Endodermal cell (in vitro differentiated cells): ENCODE data around the gene NUP98. TPM values are rescaled to one million over a fixed set of nuclear protein-coding genes. Genes with fewer than 3 reads are reported as not detected.
A peak's percentile ranks its signal among the peaks of the same experiment; 100 is the strongest.

Experiments used
- DNase-seq: peaks from one replicate; pipeline ENCODE4 v3.0.0-alpha.2; 2017
- H3K27ac ChIP-seq: 2 replicates; pipeline ENCODE4 v1.5.1; 2013; ENCODE audit warnings: mild to moderate bottlenecking, low read depth, low read length, moderate library complexity
- H3K27me3 ChIP-seq: 2 replicates; pipeline ENCODE4 v1.6.1; 2013; ENCODE audit warnings: mild to moderate bottlenecking, low read length, moderate library complexity; ENCODE audit not compliant: insufficient read depth, control insufficient read depth, poor library complexity, severe bottlenecking
- H3K36me3 ChIP-seq: 2 replicates; pipeline ENCODE4 v1.7.0; 2013; ENCODE audit warnings: mild to moderate bottlenecking, low read length, moderate library complexity; ENCODE audit not compliant: control insufficient read depth, insufficient read depth
- H3K4me1 ChIP-seq: one replicate; pipeline ENCODE4 v1.7.0; 2013; ENCODE audit warnings: low read length; ENCODE audit not compliant: control insufficient read depth, insufficient read depth
- H3K4me3 ChIP-seq: 2 replicates; pipeline ENCODE4 v1.5.1; 2013; ENCODE audit warnings: mild to moderate bottlenecking, low read length, moderate library complexity
- H3K9ac ChIP-seq: 2 replicates; pipeline ENCODE4 v1.6.1; 2013; ENCODE audit warnings: mild to moderate bottlenecking, low read length, moderate library complexity; ENCODE audit not compliant: poor library complexity, severe bottlenecking; ENCODE audit errors: extremely low read depth
- H3K9me3 ChIP-seq: 2 replicates; pipeline ENCODE4 v1.6.1; 2013; ENCODE audit warnings: mild to moderate bottlenecking, low read length, moderate library complexity; ENCODE audit not compliant: control insufficient read depth
- H3K27ac Mint-ChIP-seq: 2 replicates; pipeline ENCODE4 v1.8.0; 2020; ENCODE audit warnings: mixed read lengths
- H3K27me3 Mint-ChIP-seq: 2 replicates; pipeline ENCODE4 v1.8.0; 2021; ENCODE audit warnings: mild to moderate bottlenecking, mixed read lengths; ENCODE audit not compliant: insufficient read depth
- H3K36me3 Mint-ChIP-seq: 2 replicates; pipeline ENCODE4 v1.8.0; 2020; ENCODE audit warnings: low read depth, mixed read lengths
- H3K4me1 Mint-ChIP-seq: 2 replicates; pipeline ENCODE4 v1.8.0; 2020; ENCODE audit warnings: mixed read lengths
- H3K4me3 Mint-ChIP-seq: 2 replicates; pipeline ENCODE4 v1.8.0; 2020; ENCODE audit warnings: mild to moderate bottlenecking, moderate library complexity, mixed read lengths
- H3K9me3 Mint-ChIP-seq: 2 replicates; pipeline ENCODE4 v1.8.0; 2020; ENCODE audit warnings: mild to moderate bottlenecking, mixed read lengths
- WGBS, 2 experiments: methylation state at CpG; one replicate each; pipeline versions ENCODE4 v1.1.5 to v1.1.7; 2013; ENCODE audit warnings: missing lambda C conversion rate in 2 of 2, mixed read lengths in 1 of 2; ENCODE audit not compliant: insufficient coverage in 1 of 2, insufficient read length in 1 of 2; 5-methylcytosine and 5-hydroxymethylcytosine counted together
- total RNA-seq, 2 donors: library from RNA; stranded (reverse); fragmentation: NEBNext Ultra II Directional in 1 of 2; extraction: Animal tissue kit (Norgen Biotek cat#: 25700) in 1 of 2; gene quantifications; 2 replicates in 1 of 2; 3 replicates in 1 of 2; pipeline ENCODE4 v1.2.1, GENCODE V29; 2021
- TF ChIP-seq, protein P1 (sequence below): fragments of 200-600 bp; sonication (generic); conservative IDR thresholded peaks from 2 replicates; pipeline ENCODE4 v1.5.0; 2021; ENCODE audit warnings: antibody characterized with exemption, mild to moderate bottlenecking

Gene NUP98
- total RNA-seq, 2 donors from 2014 or later, result 81.6 to 92.6 TPM

DNA sequence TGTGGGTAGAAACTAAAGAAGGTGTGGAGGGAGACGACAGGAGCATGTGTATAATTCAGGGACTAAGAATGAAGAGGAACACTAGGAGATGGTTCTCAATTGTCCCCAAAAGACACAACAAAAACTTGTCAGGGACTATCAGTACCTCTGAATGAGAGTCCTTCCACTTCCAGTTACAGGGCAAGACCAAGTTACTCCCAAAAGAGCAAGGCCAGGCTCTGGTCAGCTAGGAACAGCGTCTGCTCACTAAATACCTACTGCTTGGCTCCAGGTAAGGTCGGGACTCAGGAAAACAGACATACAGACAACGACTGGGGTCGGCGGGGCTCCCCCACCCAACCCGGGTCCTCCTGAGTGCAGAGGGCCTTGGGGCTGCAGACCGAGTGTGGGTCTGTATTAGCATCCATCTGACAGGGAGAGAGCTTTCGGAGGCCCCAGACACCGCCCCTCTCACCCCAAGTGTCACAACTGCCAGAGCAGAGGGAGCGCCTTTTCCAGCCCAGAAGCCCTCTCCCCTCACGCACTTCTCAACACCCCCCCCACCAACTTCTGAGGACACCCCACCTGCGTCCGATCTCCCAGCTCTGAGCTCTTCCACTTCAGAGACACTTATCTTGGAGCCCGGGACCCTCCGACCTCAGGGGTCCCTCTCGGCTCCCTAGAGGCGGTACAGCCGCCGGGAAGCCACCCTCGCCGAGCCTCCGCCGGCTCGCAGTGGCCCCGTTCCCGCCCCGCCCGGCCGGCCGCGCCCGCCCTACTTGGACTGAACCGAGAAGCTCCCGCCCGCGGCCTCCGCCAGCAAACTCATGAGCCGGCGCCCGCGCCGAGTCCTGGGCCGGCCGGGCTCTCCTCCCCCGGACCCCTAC, 42.9 kb upstream of the NUP98 start:
- Histone ChIP-seq H3K4me3 (peak overlapping the region; percentile 91), H3K36me3 (peaks cover 17% of the 10 kb centered on the region), H3K4me1 (peaks cover 13% of the 10 kb centered on the region), H3K27ac (no peak overlapping the region), H3K9me3 (no peaks in the 10 kb centered on the region), H3K9ac (peak overlapping the region; percentile 49), H3K27me3 (no peaks in the 10 kb centered on the region)
- H3K36me3 Mint-ChIP-seq, result peaks cover 4% of the 10 kb centered on the region
- H3K4me1 Mint-ChIP-seq, result peaks cover 22% of the 10 kb centered on the region
- H3K27ac Mint-ChIP-seq, result peak overlapping the region; percentile 13
- peaks cover 5% of the 10 kb centered on the region for H3K27me3 Mint-ChIP-seq
- TF ChIP-seq, protein P1, sequence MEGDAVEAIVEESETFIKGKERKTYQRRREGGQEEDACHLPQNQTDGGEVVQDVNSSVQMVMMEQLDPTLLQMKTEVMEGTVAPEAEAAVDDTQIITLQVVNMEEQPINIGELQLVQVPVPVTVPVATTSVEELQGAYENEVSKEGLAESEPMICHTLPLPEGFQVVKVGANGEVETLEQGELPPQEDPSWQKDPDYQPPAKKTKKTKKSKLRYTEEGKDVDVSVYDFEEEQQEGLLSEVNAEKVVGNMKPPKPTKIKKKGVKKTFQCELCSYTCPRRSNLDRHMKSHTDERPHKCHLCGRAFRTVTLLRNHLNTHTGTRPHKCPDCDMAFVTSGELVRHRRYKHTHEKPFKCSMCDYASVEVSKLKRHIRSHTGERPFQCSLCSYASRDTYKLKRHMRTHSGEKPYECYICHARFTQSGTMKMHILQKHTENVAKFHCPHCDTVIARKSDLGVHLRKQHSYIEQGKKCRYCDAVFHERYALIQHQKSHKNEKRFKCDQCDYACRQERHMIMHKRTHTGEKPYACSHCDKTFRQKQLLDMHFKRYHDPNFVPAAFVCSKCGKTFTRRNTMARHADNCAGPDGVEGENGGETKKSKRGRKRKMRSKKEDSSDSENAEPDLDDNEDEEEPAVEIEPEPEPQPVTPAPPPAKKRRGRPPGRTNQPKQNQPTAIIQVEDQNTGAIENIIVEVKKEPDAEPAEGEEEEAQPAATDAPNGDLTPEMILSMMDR, result no peak
- WGBS, 2 experiments, result 3 to 5% methylated on average over 10 to 46 of the region's 46 CpGs
- DNase-seq, result peak; percentile 64
- H3K4me3 Mint-ChIP-seq, result peak overlapping the region; percentile 80
- no peaks in the 10 kb centered on the region for H3K9me3 Mint-ChIP-seq

DNA sequence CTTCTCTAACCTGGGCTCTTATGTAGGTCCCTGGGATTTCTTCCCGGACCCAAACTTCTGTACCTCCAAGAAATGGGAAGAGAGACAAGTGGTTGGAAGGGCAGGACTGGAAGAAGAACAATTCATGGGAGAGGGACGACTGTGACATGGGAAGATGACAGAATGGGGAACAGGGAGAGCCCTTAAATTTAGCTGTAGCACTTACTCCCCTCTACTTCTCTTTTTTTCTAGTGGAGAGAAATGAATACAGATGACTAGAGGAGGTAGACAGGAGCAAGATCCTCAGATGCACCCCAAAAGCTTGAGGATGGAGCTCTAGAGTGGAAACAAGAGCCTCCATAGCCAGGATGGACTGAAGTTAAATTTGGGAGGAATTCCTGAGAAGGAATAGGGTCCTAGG, 41.1 kb upstream of the NUP98 start:
- Histone ChIP-seq H3K9ac (no peak overlapping the region), H3K27me3 (no peaks in the 10 kb centered on the region), H3K4me1 (peaks cover 19% of the 10 kb centered on the region), H3K36me3 (peaks cover 26% of the 10 kb centered on the region), H3K27ac (no peak overlapping the region), H3K9me3 (no peaks in the 10 kb centered on the region), H3K4me3 (no peak overlapping the region)
- peaks cover 34% of the 10 kb centered on the region for H3K4me1 Mint-ChIP-seq
- peaks cover 10% of the 10 kb centered on the region for H3K36me3 Mint-ChIP-seq
- H3K9me3 Mint-ChIP-seq, result no peaks in the 10 kb centered on the region
- H3K4me3 Mint-ChIP-seq, result no peak overlapping the region
- no peak overlapping the region for H3K27ac Mint-ChIP-seq
- H3K27me3 Mint-ChIP-seq, result peaks cover 5% of the 10 kb centered on the region
- DNase-seq, result no peak
- TF ChIP-seq, protein P1, result no peak
- WGBS, 2 experiments, result 80 to 92% methylated on average over 2 of the region's 2 CpGs

GRCh38 chr11:3837793-3838192, 40.4 kb upstream of the NUP98 start:
- H3K36me3 Mint-ChIP-seq, result peaks cover 11% of the 10 kb centered on the region
- H3K27ac Mint-ChIP-seq, result no peak overlapping the region

More at GRCh38 chr11:3837793-3838192, 40.4 kb upstream of the NUP98 start:
- Mint-ChIP-seq H3K4me3 (no peak overlapping the region), H3K4me1 (peaks cover 34% of the 10 kb centered on the region), H3K27me3 (peaks cover under 1% of the 10 kb centered on the region), H3K9me3 (no peaks in the 10 kb centered on the region)
- Histone ChIP-seq H3K4me1 (peaks cover 19% of the 10 kb centered on the region), H3K4me3 (no peak overlapping the region), H3K27ac (no peak overlapping the region), H3K9me3 (no peaks in the 10 kb centered on the region), H3K36me3 (peaks cover 26% of the 10 kb centered on the region), H3K9ac (no peak overlapping the region), H3K27me3 (no peaks in the 10 kb centered on the region)
- 89 to 100% methylated on average over 1 of the region's 1 CpG for WGBS, 2 experiments
- no peak for DNase-seq
- TF ChIP-seq, protein P1, result no peak
